NCI-H2227 treated with DMSO at 0.1 percent for 48 hours (cell line): ENCODE data around the gene COL23A1.

Source experiments
- DNase-seq: peaks from one replicate; lab custom pipeline; 2025; lab: John Stamatoyannopoulos, UW

Gene COL23A1

GRCh38 chr5:178434851-178435250 is 155.3 kb downstream of the COL23A1 start:
- no peak for DNase-seq

- DNase-seq, result no peak
Measured at GRCh38 chr5:178434016-178434761, 156.0 kb downstream of the COL23A1 start.

DNA sequence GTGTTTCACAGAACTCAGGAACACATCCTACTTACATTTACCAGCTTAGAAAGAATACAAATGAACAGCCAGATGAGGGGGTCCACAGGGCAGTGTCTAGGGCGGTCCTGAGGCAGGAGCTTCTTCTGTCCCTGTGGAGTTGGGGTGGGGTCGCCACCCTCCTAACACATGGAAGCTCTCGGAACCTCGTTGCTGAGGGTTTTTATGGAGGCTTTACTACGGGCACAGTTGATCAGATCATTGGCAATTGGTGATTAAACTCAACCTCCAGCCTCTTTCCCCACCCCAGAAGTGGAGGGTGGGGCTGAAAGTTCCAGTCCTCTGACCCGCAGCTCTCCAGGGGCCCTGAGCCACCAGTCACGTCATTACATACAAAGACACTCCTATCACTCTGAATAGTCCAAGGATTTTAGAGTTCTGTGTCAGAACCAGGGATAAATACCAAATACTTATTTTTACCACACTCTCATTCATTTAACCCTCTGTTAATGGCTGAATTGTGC is 156.9 kb downstream of the COL23A1 start:
- DNase-seq, result no peak

GRCh38 chr5:178432421-178433272 is 157.5 kb downstream of the COL23A1 start:
- DNase-seq, result no peak

GRCh38 chr5:178431782-178432165 is 158.4 kb downstream of the COL23A1 start:
- no peak for DNase-seq

GRCh38 chr5:178431063-178431781 is 159.0 kb downstream of the COL23A1 start:
- DNase-seq, result no peak

DNA sequence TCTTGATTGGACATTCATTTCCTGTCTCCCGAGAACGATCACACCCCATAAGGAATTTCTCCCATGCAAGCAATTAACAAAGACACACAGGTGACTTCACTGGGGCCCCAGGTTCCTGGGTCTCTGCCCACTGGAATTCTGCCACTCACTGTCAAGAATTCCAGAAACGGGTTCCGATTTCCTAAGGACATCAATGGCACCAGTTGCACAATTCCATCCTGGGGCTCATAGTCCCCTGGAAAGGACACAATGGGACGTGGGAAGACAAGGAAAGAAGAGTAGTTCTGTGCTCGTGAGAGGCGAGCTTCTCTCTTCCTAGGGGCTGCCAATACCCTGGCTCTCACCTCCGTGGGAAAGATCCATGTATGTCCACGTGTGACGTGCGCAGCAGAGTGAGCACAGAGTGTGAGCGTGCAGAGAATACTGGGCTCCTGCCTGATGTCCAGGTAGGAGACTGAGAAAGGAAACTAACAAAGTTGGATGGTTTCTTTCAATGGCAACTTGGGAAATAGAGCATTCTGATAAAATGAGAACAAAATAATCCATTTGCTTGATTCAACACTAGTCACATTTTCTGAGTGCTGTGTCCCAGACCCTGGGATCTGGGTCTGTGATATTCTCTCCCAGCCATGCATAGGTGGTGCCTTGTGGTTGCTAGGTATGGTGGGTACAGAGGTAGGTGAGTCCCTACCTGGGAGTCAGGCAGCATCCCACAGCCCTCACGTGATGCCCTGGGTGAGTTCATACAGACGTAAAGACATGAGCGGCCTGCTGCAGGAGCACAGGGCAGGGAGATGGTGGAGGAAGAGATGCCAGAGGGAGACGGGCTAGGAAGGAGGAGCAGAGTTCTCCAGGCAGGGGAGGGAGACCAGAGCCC is 159.8 kb downstream of the COL23A1 start:
- DNase-seq, result no peak

- no peak for DNase-seq
Measured at GRCh38 chr5:178429491-178430185, 160.6 kb downstream of the COL23A1 start.

- DNase-seq, result no peak
Measured at GRCh38 chr5:178429156-178429468, 161.1 kb downstream of the COL23A1 start.

GRCh38 chr5:178428341-178429155 is 161.6 kb downstream of the COL23A1 start:
- DNase-seq, result no peak

GRCh38 chr5:178427576-178428197 is 162.5 kb downstream of the COL23A1 start:
- no peak for DNase-seq

GRCh38 chr5:178426326-178427130 is 163.7 kb downstream of the COL23A1 start:
- no peak for DNase-seq

GRCh38 chr5:178425621-178426068 is 164.5 kb downstream of the COL23A1 start:
- no peak for DNase-seq

DNA sequence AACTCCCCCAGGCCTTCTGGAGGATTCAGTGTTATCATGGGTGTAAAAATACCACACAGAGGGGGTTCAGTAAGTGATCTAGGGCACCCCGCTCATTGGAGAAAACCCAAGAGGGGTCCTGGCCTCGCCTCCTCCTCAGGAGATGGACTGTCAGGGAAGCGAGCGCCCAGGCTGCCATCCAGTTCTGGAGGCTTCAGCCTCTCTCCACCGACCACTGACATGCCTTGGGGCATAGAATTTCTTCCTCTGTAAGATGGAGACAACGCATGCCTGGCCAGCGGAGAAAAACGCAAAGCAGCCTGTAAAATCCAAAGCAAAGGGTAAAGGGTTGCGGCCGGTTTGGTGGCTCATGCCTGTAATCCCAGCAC is 165.4 kb downstream of the COL23A1 start:
- DNase-seq, result no peak

DNA sequence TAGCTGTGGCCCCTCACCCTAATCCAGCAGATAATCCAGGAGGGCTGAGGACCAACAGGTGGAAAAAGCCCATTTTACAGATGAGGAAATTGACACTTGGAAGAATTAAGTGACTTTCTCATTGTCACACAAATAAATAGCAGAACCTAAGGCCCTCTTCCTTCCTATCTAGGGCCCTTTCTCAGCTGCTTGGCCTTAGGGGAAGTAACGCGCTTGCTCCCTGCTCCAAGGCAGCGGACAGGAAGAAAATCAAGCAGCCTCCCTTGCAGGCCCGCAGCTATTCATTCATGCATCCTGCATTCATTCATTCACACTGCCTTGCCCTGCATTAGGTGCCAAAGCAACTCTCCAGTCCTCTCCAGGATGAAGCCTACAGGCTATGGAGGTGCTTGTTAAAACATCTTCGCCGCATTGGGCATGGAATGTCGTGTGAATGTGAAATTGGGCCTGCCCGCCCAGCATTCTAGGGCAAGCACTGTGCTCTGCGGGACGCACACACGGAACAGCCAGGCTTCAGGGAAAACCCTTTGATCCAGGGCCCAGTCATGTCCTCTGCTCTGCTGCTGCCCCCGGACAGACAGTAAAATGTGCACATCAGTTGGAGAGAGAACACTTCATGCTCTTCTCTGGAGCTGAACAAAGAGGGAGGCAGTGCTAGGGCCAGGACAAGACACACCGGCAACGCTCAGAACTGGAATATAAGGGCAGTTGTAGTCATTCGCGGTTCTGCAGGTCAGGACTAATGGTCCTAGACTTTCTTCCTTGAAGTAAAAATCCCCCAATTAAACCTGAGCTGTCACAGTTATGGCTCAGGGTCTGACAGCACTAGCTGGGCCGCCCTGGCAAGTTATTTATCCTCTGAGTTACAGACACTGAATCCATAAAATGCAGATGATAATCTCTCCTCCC is 166.0 kb downstream of the COL23A1 start:
- no peak for DNase-seq

GRCh38 chr5:178423431-178423830 is 166.8 kb downstream of the COL23A1 start:
- no peak for DNase-seq

- no peak for DNase-seq
Measured at GRCh38 chr5:178422400-178422775, 167.8 kb downstream of the COL23A1 start.
